ENCODE results near the gene TIAL1.
"Not testable (repeated sequence)": the region's sequence is repeated elsewhere in the genome, so short reads cannot be mapped to it uniquely, and the experiment has no call there.

TIAL1 gene

GRCh38 chr10:119633538-119634218, 36.9 kb upstream of the TIAL1 start:
- Histone ChIP-seq H3K9me3 (no peaks in the 10 kb centered on the region), H3K4me3 (no peak overlapping the region), H3K27ac (no peak overlapping the region), H3K36me3 (no peaks in the 10 kb centered on the region), H3K4me1 (no peaks in the 10 kb centered on the region), H3K27me3 (peaks cover 0 to 3% of the 10 kb centered on the region in 2 donors)
- DNase-seq = no peak
- intact Hi-C loops (cut with DNase I; ENCODE audit: low total_unique reads) = no loop called here
- TF ChIP-seq CTCF (IDR thresholded peaks at IDR 0.05) = no peak

- no peak for TF ChIP-seq CTCF (IDR thresholded peaks at IDR 0.05)
- no peak overlapping the region for H3K4me3 ChIP-seq
- no peak overlapping the region for H3K27ac ChIP-seq
- H3K4me1 ChIP-seq = no peaks in the 10 kb centered on the region
- no peaks in the 10 kb centered on the region for H3K27me3 ChIP-seq
- intact Hi-C loops (cut with DNase I; ENCODE audit: low total_unique reads) = no loop called here
- no peaks in the 10 kb centered on the region for H3K36me3 ChIP-seq
- H3K9me3 ChIP-seq = no peaks in the 10 kb centered on the region
- no peak for DNase-seq
These were observed 33.5 kb upstream of the TIAL1 start for GRCh38 chr10:119630300-119630699.

- no peaks in the 10 kb centered on the region for H3K9me3 ChIP-seq
- no peaks in the 10 kb centered on the region for H3K36me3 ChIP-seq
- no peaks in the 10 kb centered on the region for H3K27me3 ChIP-seq
- intact Hi-C loops (cut with DNase I; ENCODE audit: low total_unique reads) = no loop called here
- H3K4me1 ChIP-seq = no peaks in the 10 kb centered on the region
- H3K4me3 ChIP-seq = no peak overlapping the region
- DNase-seq = no peak
- no peak for TF ChIP-seq CTCF (IDR thresholded peaks at IDR 0.05)
- no peak overlapping the region for H3K27ac ChIP-seq
These were observed 29.0 kb upstream of the TIAL1 start for GRCh38 chr10:119625570-119626280.

GRCh38 chr10:119621078-119621384, 24.3 kb upstream of the TIAL1 start:
- Histone ChIP-seq H3K27me3 (no peaks in the 10 kb centered on the region), H3K4me1 (peaks cover 0 to 9% (median 3%) of the 10 kb centered on the region in 4 donors), H3K9me3 (no peaks in the 10 kb centered on the region), H3K36me3 (no peaks in the 10 kb centered on the region), H3K27ac (no peak overlapping the region), H3K4me3 (no peak overlapping the region)
- TF ChIP-seq CTCF (IDR thresholded peaks at IDR 0.05) = no peak
- no peak for DNase-seq
- intact Hi-C loops (cut with DNase I; ENCODE audit: low total_unique reads) = no loop called here

GRCh38 chr10:119620241-119621077, 23.7 kb upstream of the TIAL1 start:
- intact Hi-C loops (cut with DNase I; ENCODE audit: low total_unique reads) = no loop called here
- Histone ChIP-seq H3K4me1 (peaks cover 0 to 9% (median 3%) of the 10 kb centered on the region in 4 donors), H3K36me3 (no peaks in the 10 kb centered on the region), H3K9me3 (no peaks in the 10 kb centered on the region), H3K27me3 (no peaks in the 10 kb centered on the region), H3K4me3 (no peak overlapping the region), H3K27ac (no peak overlapping the region)
- TF ChIP-seq CTCF (IDR thresholded peaks at IDR 0.05) = no peak
- no peak for DNase-seq

GRCh38 chr10:119619811-119620210, 23.0 kb upstream of the TIAL1 start:
- DNase-seq; H3K9me3 ChIP-seq; intact Hi-C loops (cut with DNase I; ENCODE audit: low total_unique reads); H3K27ac ChIP-seq; H3K4me1 ChIP-seq; H3K27me3 ChIP-seq; H3K36me3 ChIP-seq; H3K4me3 ChIP-seq: not testable (repeated sequence)
